AG10803 (cell line): ENCODE measurements around the gene SLC16A12.

Experiments used
- DNase-seq: peaks from one replicate; pipeline ENCODE4 v3.0.0; 2010; ENCODE audit warnings: low read depth
- H3K4me3 ChIP-seq: 2 replicates; pipeline ENCODE4 v1.5.1; 2011; ENCODE audit warnings: mild to moderate bottlenecking, low read length, control low read depth
- CTCF ChIP-seq: conservative IDR thresholded peaks from 2 replicates; pipeline ENCODE4 v1.5.1; 2011; ENCODE audit warnings: mild to moderate bottlenecking, low read length, control low read depth, inconsistent platforms

SLC16A12 gene

GRCh38 chr10:89481662-89482061 lies 53.7 kb downstream of the SLC16A12 start:
- DNase-seq = peak; percentile 94
- no peak for TF ChIP-seq CTCF
- no peak overlapping the region for H3K4me3 ChIP-seq

- peak; percentile 69 for DNase-seq
- no peak overlapping the region for H3K4me3 ChIP-seq
- TF ChIP-seq CTCF = no peak
Measured at GRCh38 chr10:89479771-89480446, 55.5 kb downstream of the SLC16A12 start.

- DNase-seq = peak; percentile 51
- H3K4me3 ChIP-seq = no peak overlapping the region
- TF ChIP-seq CTCF = no peak
Measured at GRCh38 chr10:89478739-89479654, 56.4 kb downstream of the SLC16A12 start.

GRCh38 chr10:89478085-89478738 lies 57.2 kb downstream of the SLC16A12 start:
- DNase-seq = no peak
- no peak for TF ChIP-seq CTCF
- no peak overlapping the region for H3K4me3 ChIP-seq

GRCh38 chr10:89476150-89476549 lies 59.2 kb downstream of the SLC16A12 start:
- DNase-seq = no peak
- H3K4me3 ChIP-seq = no peak overlapping the region
- TF ChIP-seq CTCF = no peak

- H3K4me3 ChIP-seq = no peak overlapping the region
- no peak for DNase-seq
- no peak for TF ChIP-seq CTCF
Measured at GRCh38 chr10:89475591-89475998, 59.8 kb downstream of the SLC16A12 start.
